Spleen (tissue), 11 donors: ENCODE data around the gene ESAM. TPM values are rescaled to one million over a fixed set of nuclear protein-coding genes. Genes with fewer than 3 reads are reported as not detected.
A peak's percentile ranks its signal among the peaks of the same experiment; 100 is the strongest.

Source experiments
- DNase-seq: peaks from one replicate; pipeline ENCODE4 v3.0.0-alpha.2; 2020
- H3K27ac ChIP-seq, 8 donors: fragments of 200-600 bp; sonication (generic) in 7 of 8; 1 replicate in 4 of 8; 2 replicates in 4 of 8; pipeline versions ENCODE4 v1.5.0 to v1.8.0; 2016 to 2021; ENCODE audit warnings: inconsistent platforms in 4 of 8, mild to moderate bottlenecking in 4 of 8, moderate library complexity in 1 of 8
- H3K27me3 ChIP-seq, 7 donors: fragments of 200-600 bp; sonication (generic) in 6 of 7; replicated peaks in 1 of 7; 1 replicate in 4 of 7; 2 replicates in 3 of 7; pipeline versions ENCODE4 v1.5.0 to v1.8.0; 2016 to 2021; ENCODE audit warnings: inconsistent platforms in 3 of 7, mild to moderate bottlenecking in 1 of 7
- H3K36me3 ChIP-seq, 6 donors: fragments of 200-600 bp; sonication (generic) in 5 of 6; 1 replicate in 4 of 6; 2 replicates in 2 of 6; pipeline versions ENCODE4 v1.5.0 to v1.8.0; 2016 to 2021; ENCODE audit warnings: inconsistent platforms in 2 of 6
- H3K4me1 ChIP-seq, 6 donors: fragments of 200-600 bp; sonication (generic) in 5 of 6; 1 replicate in 3 of 6; 2 replicates in 3 of 6; pipeline versions ENCODE4 v1.5.0 to v1.8.0; 2016 to 2021; ENCODE audit warnings: inconsistent platforms in 3 of 6
- H3K4me3 ChIP-seq, 8 donors: fragments of 200-600 bp; sonication (generic) in 7 of 8; 1 replicate in 4 of 8; 2 replicates in 4 of 8; pipeline versions ENCODE4 v1.5.0 to v1.8.0; 2016 to 2021; ENCODE audit warnings: inconsistent platforms in 4 of 8, mild to moderate bottlenecking in 4 of 8, moderate library complexity in 2 of 8
- H3K9me3 ChIP-seq, 8 donors: fragments of 200-600 bp; sonication (generic) in 7 of 8; 1 replicate in 4 of 8; 2 replicates in 4 of 8; pipeline versions ENCODE4 v1.5.0 to v1.8.0; 2016 to 2021; ENCODE audit warnings: inconsistent platforms in 4 of 8
- CTCF ChIP-seq, 11 experiments: fragments of 200-600 bp in 7 of 11; fragments of 450-650 bp in 4 of 11; sonication (generic) in 4 of 11; IDR thresholded peaks in 8 of 11; conservative IDR thresholded peaks in 3 of 11; 1 replicate in 7 of 11; 2 replicates in 4 of 11; pipeline versions ENCODE4 v1.4.0 to v1.8.0; 2016 to 2021; ENCODE audit warnings: antibody characterized with exemption in 11 of 11, inconsistent platforms in 4 of 11, mild to moderate bottlenecking in 1 of 11
- POLR2A ChIP-seq, 3 donors: fragments of 450-650 bp; IDR thresholded peaks; one replicate each; pipeline ENCODE4 v1.5.1; 2017; ENCODE audit warnings: antibody characterized with exemption in 3 of 3, mild to moderate bottlenecking in 1 of 3
- POLR2AphosphoS5 ChIP-seq, 3 donors: sonication (generic); formaldehyde crosslinking; IDR thresholded peaks; one replicate each; pipeline ENCODE4 v1.5.1; 2017; ENCODE audit warnings: antibody characterized with exemption in 3 of 3
- WGBS, 5 donors: extraction: QIAGEN DNeasy Blood & Tissue Kit in 3 of 5; methylation state at CpG; one replicate each; pipeline versions ENCODE4 v1.1.5 to v1.1.7; 2013 to 2018; 5-methylcytosine and 5-hydroxymethylcytosine counted together
- intact Hi-C: fragments of 100-400 bp; cut with DNase I; formaldehyde crosslinking; loops from one replicate; pipeline ENCODE4 v1.15.0; 2023; ENCODE audit warnings: low total_unique reads
- polyA plus RNA-seq, 3 donors: library from polyadenylated mRNA; stranded (reverse); fragments of 200-250 nt; gene quantifications; one replicate each; pipeline ENCODE4 v1.2.1, GENCODE V29; 2013
- total RNA-seq, 7 donors: library from RNA; depleted of rRNA in 3 of 7; stranded (reverse); fragments of >200 nt in 3 of 7; fragmentation: NEBNext Ultra II Directional in 4 of 7; extraction: Animal tissue kit (Norgen Biotek cat#: 25700) in 4 of 7; gene quantifications; one replicate each; pipeline versions ENCODE4 v1.1.0 to v1.2.1, GENCODE V29; 2016 to 2021
- donor health status: healthy with polysubstance abuse.
- donor health status: DM: no; HTN: no; CAD: no; lungs with moderate emphysema.
- donor health status: DM: no; HTN: no; CAD: no.
- donor health status: Bipolar disorder and iron deficiency.
- donor health status: healthy.
- donor health status: DM: no; HTN: no; CAD: no.
- donor health status: DM: yes; HTN: yes; CAD: no.

The ESAM gene
- total and polyA plus RNA-seq, 10 donors: 14.3 to 49.2 (median 28.8) TPM

- Histone ChIP-seq H3K4me3 (no peak overlapping the region), H3K9me3 (no peaks in the 10 kb centered on the region), H3K27ac (no peak overlapping the region), H3K27me3 (peaks cover 0 to 6% (median 0%) of the 10 kb centered on the region in 7 donors), H3K4me1 (peaks cover 12 to 77% (median 45%) of the 10 kb centered on the region in 6 donors), H3K36me3 (no peaks in the 10 kb centered on the region)
- no peak for TF ChIP-seq POLR2A (IDR thresholded peaks at IDR 0.05)
- TF ChIP-seq CTCF (IDR thresholded peaks at IDR 0.05 in 8 of 11, conservative IDR thresholded peaks at IDR 0.05 in 3 of 11): no peak
- TF ChIP-seq POLR2AphosphoS5 (IDR thresholded peaks at IDR 0.05): no peak
- intact Hi-C loops: no loop called here
- DNase-seq: no peak
- 86 to 89% (median 88%) methylated on average over 3 of the region's 3 CpGs for WGBS, 5 donors
These were observed 34.2 kb upstream of the ESAM start for GRCh38 chr11:124796312-124796711.

- DNase-seq: no peak
- 80 to 96% (median 83%) methylated on average over 2 of the region's 2 CpGs for WGBS, 5 donors
- Histone ChIP-seq H3K36me3 (no peaks in the 10 kb centered on the region), H3K9me3 (no peaks in the 10 kb centered on the region), H3K4me1 (peaks cover 6 to 62% (median 29%) of the 10 kb centered on the region in 6 donors), H3K27me3 (no peaks in the 10 kb centered on the region), H3K4me3 (no peak overlapping the region), H3K27ac (no peak overlapping the region)
- no peak for TF ChIP-seq POLR2A (IDR thresholded peaks at IDR 0.05)
- TF ChIP-seq CTCF (IDR thresholded peaks at IDR 0.05 in 8 of 11, conservative IDR thresholded peaks at IDR 0.05 in 3 of 11): peak in 9 of 11 experiments; percentile 26 to 69 (median 65)
- intact Hi-C loops: no loop called here
These were observed 31.6 kb upstream of the ESAM start for GRCh38 chr11:124793466-124794278.

GRCh38 chr11:124791626-124792341 lies 29.7 kb upstream of the ESAM start:
- Histone ChIP-seq H3K9me3 (no peaks in the 10 kb centered on the region), H3K27ac (no peak overlapping the region), H3K4me3 (no peak overlapping the region), H3K27me3 (no peaks in the 10 kb centered on the region), H3K36me3 (no peaks in the 10 kb centered on the region), H3K4me1 (peaks cover 0 to 43% (median 14%) of the 10 kb centered on the region in 6 donors)
- DNase-seq: no peak
- 75 to 87% (median 85%) methylated on average over 4 of the region's 4 CpGs for WGBS, 5 donors
- intact Hi-C loops: no loop called here
- no peak for TF ChIP-seq POLR2AphosphoS5 (IDR thresholded peaks at IDR 0.05)
- no peak for TF ChIP-seq CTCF (IDR thresholded peaks at IDR 0.05 in 8 of 11, conservative IDR thresholded peaks at IDR 0.05 in 3 of 11)
- TF ChIP-seq POLR2A (IDR thresholded peaks at IDR 0.05): no peak

GRCh38 chr11:124788521-124788920 lies 26.4 kb upstream of the ESAM start:
- Histone ChIP-seq H3K27me3 (no peaks in the 10 kb centered on the region), H3K36me3 (no peaks in the 10 kb centered on the region), H3K4me3 (no peak overlapping the region), H3K27ac (no peak overlapping the region), H3K9me3 (no peaks in the 10 kb centered on the region), H3K4me1 (peaks cover 0 to 24% (median 7%) of the 10 kb centered on the region in 6 donors)
- TF ChIP-seq CTCF (IDR thresholded peaks at IDR 0.05 in 8 of 11, conservative IDR thresholded peaks at IDR 0.05 in 3 of 11): no peak
- no peak for TF ChIP-seq POLR2AphosphoS5 (IDR thresholded peaks at IDR 0.05)
- TF ChIP-seq POLR2A (IDR thresholded peaks at IDR 0.05): no peak
- DNase-seq: no peak
- intact Hi-C loops: no loop called here
